Measurements from ENCODE around the gene MTUS2.

DNA sequence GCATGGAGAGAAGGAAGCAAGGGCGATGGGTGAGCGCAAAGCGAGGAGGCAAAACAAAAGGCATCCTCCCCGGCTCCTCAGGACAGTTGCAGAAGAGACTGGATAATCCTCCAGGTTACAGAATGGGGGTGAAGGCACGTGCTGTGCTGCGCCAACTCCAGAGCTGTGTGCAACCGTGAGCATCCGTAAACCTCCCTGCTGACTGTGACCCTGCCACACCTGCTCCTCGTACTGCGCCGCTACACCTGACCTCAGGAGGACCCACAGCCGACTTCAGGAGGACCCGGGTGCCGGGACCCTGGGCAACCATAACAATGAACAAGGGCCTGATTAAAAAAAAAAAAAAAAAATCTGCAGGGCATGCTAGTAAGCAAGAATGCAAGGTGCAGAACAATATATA lies 706.6 kb downstream of the MTUS2 start:
- TF ChIP-seq, protein P1, sequence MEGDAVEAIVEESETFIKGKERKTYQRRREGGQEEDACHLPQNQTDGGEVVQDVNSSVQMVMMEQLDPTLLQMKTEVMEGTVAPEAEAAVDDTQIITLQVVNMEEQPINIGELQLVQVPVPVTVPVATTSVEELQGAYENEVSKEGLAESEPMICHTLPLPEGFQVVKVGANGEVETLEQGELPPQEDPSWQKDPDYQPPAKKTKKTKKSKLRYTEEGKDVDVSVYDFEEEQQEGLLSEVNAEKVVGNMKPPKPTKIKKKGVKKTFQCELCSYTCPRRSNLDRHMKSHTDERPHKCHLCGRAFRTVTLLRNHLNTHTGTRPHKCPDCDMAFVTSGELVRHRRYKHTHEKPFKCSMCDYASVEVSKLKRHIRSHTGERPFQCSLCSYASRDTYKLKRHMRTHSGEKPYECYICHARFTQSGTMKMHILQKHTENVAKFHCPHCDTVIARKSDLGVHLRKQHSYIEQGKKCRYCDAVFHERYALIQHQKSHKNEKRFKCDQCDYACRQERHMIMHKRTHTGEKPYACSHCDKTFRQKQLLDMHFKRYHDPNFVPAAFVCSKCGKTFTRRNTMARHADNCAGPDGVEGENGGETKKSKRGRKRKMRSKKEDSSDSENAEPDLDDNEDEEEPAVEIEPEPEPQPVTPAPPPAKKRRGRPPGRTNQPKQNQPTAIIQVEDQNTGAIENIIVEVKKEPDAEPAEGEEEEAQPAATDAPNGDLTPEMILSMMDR (IDR thresholded peaks at IDR 0.05 in 8 of 11, conservative IDR thresholded peaks at IDR 0.05 in 3 of 11) = no peak
- no peak for TF ChIP-seq POLR2A (IDR thresholded peaks at IDR 0.05)
- TF ChIP-seq POLR2AphosphoS5 (IDR thresholded peaks at IDR 0.05) = no peak
